Smooth muscle cell (in vitro differentiated cells): ENCODE measurements around the gene SMIM44. TPM values are rescaled to one million over a fixed set of nuclear protein-coding genes. Genes with fewer than 3 reads are reported as not detected.
A peak's percentile ranks its signal among the peaks of the same experiment; 100 is the strongest.

Experiments
- DNase-seq: peaks from one replicate; lab custom pipeline; 2025; ENCODE audit not compliant: unreplicated experiment; lab: John Stamatoyannopoulos, UW
- H2AFZ ChIP-seq: fragments of 200-600 bp; sonication (generic); 2 replicates; pipeline ENCODE4 v1.6.0; 2016; ENCODE audit warnings: antibody characterized with exemption, low read depth, mild to moderate bottlenecking
- H3F3A ChIP-seq: fragments of 200-600 bp; sonication (generic); 2 replicates; pipeline ENCODE4 v1.6.0; 2017; ENCODE audit warnings: antibody characterized with exemption, low read depth
- H3K27ac ChIP-seq: fragments of 200-600 bp; sonication (generic); 2 replicates; pipeline ENCODE4 v1.5.1; 2016; ENCODE audit warnings: low read depth, mild to moderate bottlenecking
- H3K27me3 ChIP-seq: fragments of 200-600 bp; sonication (generic); 2 replicates; pipeline ENCODE4 v1.6.1; 2016; ENCODE audit warnings: low read depth, mild to moderate bottlenecking
- H3K36me3 ChIP-seq: fragments of 200-600 bp; sonication (generic); 2 replicates; pipeline ENCODE4 v1.5.1; 2016; ENCODE audit warnings: low read depth
- H3K4me1 ChIP-seq: fragments of 200-600 bp; sonication (generic); 2 replicates; pipeline ENCODE4 v1.5.1; 2016; ENCODE audit warnings: low read depth
- H3K4me2 ChIP-seq: fragments of 200-600 bp; sonication (generic); 2 replicates; pipeline ENCODE4 v1.6.0; 2016; ENCODE audit warnings: mild to moderate bottlenecking
- H3K4me3 ChIP-seq: fragments of 200-600 bp; sonication (generic); 2 replicates; pipeline ENCODE4 v1.5.1; 2016; ENCODE audit warnings: mild to moderate bottlenecking
- H3K79me2 ChIP-seq: fragments of 200-600 bp; sonication (generic); 2 replicates; pipeline ENCODE4 v1.6.0; 2016; ENCODE audit warnings: low read depth, mild to moderate bottlenecking
- H3K9ac ChIP-seq: fragments of 200-600 bp; sonication (generic); 2 replicates; pipeline ENCODE4 v1.6.0; 2016; ENCODE audit warnings: low read depth
- H3K9me3 ChIP-seq: fragments of 200-600 bp; sonication (generic); replicated peaks from 2 replicates; pipeline ENCODE4 v1.5.1; 2016; ENCODE audit warnings: low read depth
- H4K20me1 ChIP-seq: fragments of 200-600 bp; sonication (generic); 2 replicates; pipeline ENCODE4 v1.6.0; 2016; ENCODE audit warnings: low read depth
- CTCF ChIP-seq: fragments of 200-600 bp; sonication (generic); IDR thresholded peaks from 2 replicates; pipeline ENCODE4 v1.5.1; 2017; ENCODE audit warnings: borderline replicate concordance, mild to moderate bottlenecking, antibody characterized with exemption; ENCODE audit not compliant: insufficient read depth, poor library complexity, severe bottlenecking
- WGBS: methylation state at CpG from one replicate; pipeline ENCODE4 v1.1.7; 2016; ENCODE audit warnings: low lambda C conversion rate; 5-methylcytosine and 5-hydroxymethylcytosine counted together
- polyA plus RNA-seq: library from polyadenylated mRNA; unstranded; fragments of >200 nt; fragmentation: Nextera tagmentation; extraction: Ambion mirVana; gene quantifications from 2 replicates; pipeline ENCODE4 v1.2.1, GENCODE V29; 2016
- small RNA-seq: library from RNA; depleted of rRNA; stranded (forward); fragments of <200 nt; gene quantifications from one replicate; pipeline ENCODE3, GENCODE V24; 2014
- total RNA-seq: library from RNA; depleted of rRNA; stranded (reverse); fragments of >200 nt; gene quantifications from 2 replicates; pipeline ENCODE4 v1.2.3, GENCODE V29; 2014

SMIM44 gene
- total and polyA plus RNA-seq, 2 experiments from 2014 or later = not detected

GRCh38 chr19:3434630-3435553, 48.3 kb downstream of the SMIM44 start:
- TF ChIP-seq CTCF = no peak
- Histone ChIP-seq H4K20me1 (peaks cover under 1% of the 10 kb centered on the region), H3K9ac (peak overlapping the region; percentile 98), H3K9me3 (no peaks in the 10 kb centered on the region), H3K4me2 (peak overlapping the region; percentile 92), H3F3A (no peaks in the 10 kb centered on the region), H3K79me2 (no peaks in the 10 kb centered on the region), H2AFZ (peak overlapping the region; percentile 90), H3K27me3 (no peaks in the 10 kb centered on the region), H3K4me1 (peaks cover 3% of the 10 kb centered on the region), H3K4me3 (peak overlapping the region; percentile 73), H3K36me3 (no peaks in the 10 kb centered on the region), H3K27ac (peak overlapping the region; percentile 99)
- DNase-seq = peak; percentile 91
- WGBS = under 1% methylated on average over 58 of the region's 67 CpGs

- TF ChIP-seq CTCF = no peak
- Histone ChIP-seq H3K4me3 (no peak overlapping the region), H4K20me1 (peaks cover 4% of the 10 kb centered on the region), H3K4me2 (no peak overlapping the region), H3K79me2 (no peaks in the 10 kb centered on the region), H3K4me1 (peaks cover 3% of the 10 kb centered on the region), H3F3A (no peaks in the 10 kb centered on the region), H3K27me3 (no peaks in the 10 kb centered on the region), H3K9me3 (no peaks in the 10 kb centered on the region), H3K9ac (no peak overlapping the region), H3K36me3 (no peaks in the 10 kb centered on the region), H2AFZ (no peak overlapping the region), H3K27ac (peak overlapping the region; percentile 99)
- DNase-seq = no peak
- WGBS = 91% methylated on average over 11 of the region's 11 CpGs
These were observed 49.3 kb downstream of the SMIM44 start for GRCh38 chr19:3433805-3434540.

GRCh38 chr19:3433313-3433712, 49.9 kb downstream of the SMIM44 start:
- no peak for TF ChIP-seq CTCF

More at GRCh38 chr19:3433313-3433712, 49.9 kb downstream of the SMIM44 start:
- H3K4me3 ChIP-seq = no peak overlapping the region
- H3K4me1 ChIP-seq = peaks cover 3% of the 10 kb centered on the region
- no peak overlapping the region for H3K9ac ChIP-seq
- no peak overlapping the region for H2AFZ ChIP-seq
- no peaks in the 10 kb centered on the region for H3K36me3 ChIP-seq
- H3K79me2 ChIP-seq = no peaks in the 10 kb centered on the region
- no peaks in the 10 kb centered on the region for H3K9me3 ChIP-seq
- H4K20me1 ChIP-seq = peaks cover 4% of the 10 kb centered on the region
- H3K27ac ChIP-seq = no peak overlapping the region
- no peaks in the 10 kb centered on the region for H3K27me3 ChIP-seq
- H3K4me2 ChIP-seq = no peak overlapping the region
- no peaks in the 10 kb centered on the region for H3F3A ChIP-seq
- DNase-seq = no peak
- WGBS = 89% methylated on average over 12 of the region's 12 CpGs

Small RNA genes within 50 kb of the gene (small RNA-seq; reads per million reads assigned to genes)
- not detected for gene RF00212

Other genes starting within 250 kb of the SMIM44 start
- 7.9 and 8.6 TPM in 2 replicates for gene NFIC, start 116.9 kb downstream of the SMIM44 start, total RNA-seq
- 33.2 and 36.2 TPM in 2 replicates for gene NFIC, start 116.9 kb downstream of the SMIM44 start, polyA plus RNA-seq
- 1.1 TPM in 1 of 2 replicates, not detected in the other for gene SMIM24, start 2.9 kb downstream of the SMIM44 start, total RNA-seq
- gene SMIM24, start 2.9 kb downstream of the SMIM44 start, polyA plus RNA-seq = not detected in 2 replicates
- 8.1 and 8.7 TPM in 2 replicates for gene DOHH, start 17.2 kb upstream of the SMIM44 start, total RNA-seq
- gene DOHH, start 17.2 kb upstream of the SMIM44 start, polyA plus RNA-seq = 27.0 and 27.2 TPM in 2 replicates
- 16.3 and 33.9 TPM in 2 replicates for gene FZR1, start 22.9 kb upstream of the SMIM44 start, total RNA-seq
- 49.7 and 64.8 TPM in 2 replicates for gene FZR1, start 22.9 kb upstream of the SMIM44 start, polyA plus RNA-seq
- gene TEKTIP1, start 55.7 kb upstream of the SMIM44 start, total RNA-seq = not detected in 2 replicates
- gene TEKTIP1, start 55.7 kb upstream of the SMIM44 start, polyA plus RNA-seq = 0.62 and 1.8 TPM in 2 replicates
- 26.8 and 56.0 TPM in 2 replicates for gene MFSD12, start 74.1 kb upstream of the SMIM44 start, total RNA-seq
- 73.8 and 93.9 TPM in 2 replicates for gene MFSD12, start 74.1 kb upstream of the SMIM44 start, polyA plus RNA-seq
- 86.3 and 109 TPM in 2 replicates for gene HMG20B, start 89.5 kb upstream of the SMIM44 start, total RNA-seq
- 120 and 128 TPM in 2 replicates for gene HMG20B, start 89.5 kb upstream of the SMIM44 start, polyA plus RNA-seq
- gene GIPC3, start 102.0 kb upstream of the SMIM44 start, total RNA-seq = 0.13 and 0.27 TPM in 2 replicates
- 0.86 and 0.96 TPM in 2 replicates for gene GIPC3, start 102.0 kb upstream of the SMIM44 start, polyA plus RNA-seq
- gene TBXA2R, start 123.4 kb upstream of the SMIM44 start, total RNA-seq = 1.1 and 1.7 TPM in 2 replicates
- 9.3 and 9.4 TPM in 2 replicates for gene TBXA2R, start 123.4 kb upstream of the SMIM44 start, polyA plus RNA-seq
- 16.7 and 17.5 TPM in 2 replicates for gene CACTIN, start 143.3 kb upstream of the SMIM44 start, total RNA-seq
- gene CACTIN, start 143.3 kb upstream of the SMIM44 start, polyA plus RNA-seq = 17.3 and 22.5 TPM in 2 replicates
- 8.2 and 13.2 TPM in 2 replicates for gene PIP5K1C, start 217.0 kb upstream of the SMIM44 start, total RNA-seq
- gene PIP5K1C, start 217.0 kb upstream of the SMIM44 start, polyA plus RNA-seq = 27.2 and 29.9 TPM in 2 replicates
- 1.7 and 6.2 TPM in 2 replicates for gene TJP3, start 224.9 kb upstream of the SMIM44 start, total RNA-seq
- gene TJP3, start 224.9 kb upstream of the SMIM44 start, polyA plus RNA-seq = 1.2 and 9.0 TPM in 2 replicates